HFFc6 (cell line): ENCODE data around the gene ANGPTL7. TPM values are rescaled to one million over a fixed set of nuclear protein-coding genes. Genes with fewer than 3 reads are reported as not detected.

Experiments used
- DNase-seq: peaks from one replicate; pipeline ENCODE4 v3.0.0-alpha.2; 2018
- H3K27ac Mint-ChIP-seq: 2 replicates; pipeline ENCODE4 v1.8.0; 2020; ENCODE audit warnings: mild to moderate bottlenecking, mixed read lengths
- H3K27me3 Mint-ChIP-seq: 2 replicates; pipeline ENCODE4 v1.8.0; 2021; ENCODE audit warnings: mild to moderate bottlenecking, moderate library complexity, mixed read lengths; ENCODE audit not compliant: insufficient read depth
- H3K36me3 Mint-ChIP-seq: 2 replicates; pipeline ENCODE4 v1.8.0; 2021; ENCODE audit warnings: low read depth, mixed read lengths
- H3K4me1 Mint-ChIP-seq: 2 replicates; pipeline ENCODE4 v1.8.0; 2020; ENCODE audit warnings: low read depth, mixed read lengths
- H3K4me3 Mint-ChIP-seq: 2 replicates; pipeline ENCODE4 v1.8.0; 2020; ENCODE audit warnings: mild to moderate bottlenecking, moderate library complexity, mixed read lengths
- H3K9me3 Mint-ChIP-seq: 2 replicates; pipeline ENCODE4 v1.8.0; 2020; ENCODE audit warnings: mild to moderate bottlenecking, mixed read lengths
- long read RNA-seq: library from polyadenylated mRNA; unstranded; transcript quantifications from one replicate; pipeline ENCODE4 v2.0.0, GENCODE V29; 2019
- total RNA-seq, 6 experiments: library from RNA; stranded (reverse); fragmentation: NEBNext Ultra II Directional; extraction: Animal tissue kit (Norgen Biotek cat#: 25700); gene quantifications; 2 replicates in 1 of 6; 3 replicates in 5 of 6; pipeline ENCODE4 v1.2.3, GENCODE V29; 2021
- TF ChIP-seq, protein P1 (sequence below): fragments of 200-600 bp; sonication (generic); IDR thresholded peaks from 2 replicates; pipeline ENCODE4 v1.5.0; 2021; ENCODE audit warnings: antibody characterized with exemption, mild to moderate bottlenecking

The ANGPTL7 gene, protein sequence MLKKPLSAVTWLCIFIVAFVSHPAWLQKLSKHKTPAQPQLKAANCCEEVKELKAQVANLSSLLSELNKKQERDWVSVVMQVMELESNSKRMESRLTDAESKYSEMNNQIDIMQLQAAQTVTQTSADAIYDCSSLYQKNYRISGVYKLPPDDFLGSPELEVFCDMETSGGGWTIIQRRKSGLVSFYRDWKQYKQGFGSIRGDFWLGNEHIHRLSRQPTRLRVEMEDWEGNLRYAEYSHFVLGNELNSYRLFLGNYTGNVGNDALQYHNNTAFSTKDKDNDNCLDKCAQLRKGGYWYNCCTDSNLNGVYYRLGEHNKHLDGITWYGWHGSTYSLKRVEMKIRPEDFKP
- not detected for total RNA-seq
- long read RNA-seq = 0 reads

DNA sequence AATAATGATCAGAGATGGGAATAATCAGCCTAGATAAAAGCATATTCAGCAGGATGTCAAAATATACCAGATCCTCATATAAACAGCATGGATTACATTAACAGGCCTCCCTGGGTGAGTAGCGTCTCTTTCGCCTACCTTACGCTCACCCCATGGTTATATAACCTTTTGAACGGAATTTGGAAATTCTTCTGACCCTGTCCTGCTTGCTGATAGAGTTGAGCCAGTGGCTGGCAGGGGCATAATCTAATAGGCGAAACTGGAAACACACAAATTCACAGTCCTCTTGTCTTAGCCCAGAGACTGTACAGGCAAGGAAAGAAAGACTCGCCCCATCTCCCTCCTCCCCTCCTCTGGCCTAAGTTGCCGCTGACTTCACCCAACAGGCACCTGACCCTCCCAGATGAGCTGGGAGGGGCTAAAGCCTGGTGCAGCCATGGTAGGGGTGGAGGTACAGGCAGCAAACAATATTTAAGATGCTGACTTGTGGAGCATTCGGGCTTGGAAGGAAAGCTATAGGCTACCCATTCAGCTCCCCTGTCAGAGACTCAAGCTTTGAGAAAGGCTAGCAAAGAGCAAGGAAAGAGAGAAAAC lies at the start of gene ANGPTL7:
Gene ANGPTL7 (plus strand): TSS at position 498 of the 594 bp plus-strand sequence. CDS start 225 bp downstream, outside the sequence.
- Mint-ChIP-seq H3K9me3 (no peaks in the 10 kb centered on the region), H3K27me3 (peaks cover 2% of the 10 kb centered on the region; the same call in 1 of the 2 replicates), H3K27ac (no peak within 1 kb of the TSS), H3K36me3 (peaks cover 8% of the 10 kb centered on the region; the same call in 1 of the 2 replicates), H3K4me1 (no peaks in the 10 kb centered on the region), H3K4me3 (no peak within 1 kb of the TSS)
- TF ChIP-seq, protein P1, sequence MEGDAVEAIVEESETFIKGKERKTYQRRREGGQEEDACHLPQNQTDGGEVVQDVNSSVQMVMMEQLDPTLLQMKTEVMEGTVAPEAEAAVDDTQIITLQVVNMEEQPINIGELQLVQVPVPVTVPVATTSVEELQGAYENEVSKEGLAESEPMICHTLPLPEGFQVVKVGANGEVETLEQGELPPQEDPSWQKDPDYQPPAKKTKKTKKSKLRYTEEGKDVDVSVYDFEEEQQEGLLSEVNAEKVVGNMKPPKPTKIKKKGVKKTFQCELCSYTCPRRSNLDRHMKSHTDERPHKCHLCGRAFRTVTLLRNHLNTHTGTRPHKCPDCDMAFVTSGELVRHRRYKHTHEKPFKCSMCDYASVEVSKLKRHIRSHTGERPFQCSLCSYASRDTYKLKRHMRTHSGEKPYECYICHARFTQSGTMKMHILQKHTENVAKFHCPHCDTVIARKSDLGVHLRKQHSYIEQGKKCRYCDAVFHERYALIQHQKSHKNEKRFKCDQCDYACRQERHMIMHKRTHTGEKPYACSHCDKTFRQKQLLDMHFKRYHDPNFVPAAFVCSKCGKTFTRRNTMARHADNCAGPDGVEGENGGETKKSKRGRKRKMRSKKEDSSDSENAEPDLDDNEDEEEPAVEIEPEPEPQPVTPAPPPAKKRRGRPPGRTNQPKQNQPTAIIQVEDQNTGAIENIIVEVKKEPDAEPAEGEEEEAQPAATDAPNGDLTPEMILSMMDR = no peak
- DNase-seq = no peak

DNA sequence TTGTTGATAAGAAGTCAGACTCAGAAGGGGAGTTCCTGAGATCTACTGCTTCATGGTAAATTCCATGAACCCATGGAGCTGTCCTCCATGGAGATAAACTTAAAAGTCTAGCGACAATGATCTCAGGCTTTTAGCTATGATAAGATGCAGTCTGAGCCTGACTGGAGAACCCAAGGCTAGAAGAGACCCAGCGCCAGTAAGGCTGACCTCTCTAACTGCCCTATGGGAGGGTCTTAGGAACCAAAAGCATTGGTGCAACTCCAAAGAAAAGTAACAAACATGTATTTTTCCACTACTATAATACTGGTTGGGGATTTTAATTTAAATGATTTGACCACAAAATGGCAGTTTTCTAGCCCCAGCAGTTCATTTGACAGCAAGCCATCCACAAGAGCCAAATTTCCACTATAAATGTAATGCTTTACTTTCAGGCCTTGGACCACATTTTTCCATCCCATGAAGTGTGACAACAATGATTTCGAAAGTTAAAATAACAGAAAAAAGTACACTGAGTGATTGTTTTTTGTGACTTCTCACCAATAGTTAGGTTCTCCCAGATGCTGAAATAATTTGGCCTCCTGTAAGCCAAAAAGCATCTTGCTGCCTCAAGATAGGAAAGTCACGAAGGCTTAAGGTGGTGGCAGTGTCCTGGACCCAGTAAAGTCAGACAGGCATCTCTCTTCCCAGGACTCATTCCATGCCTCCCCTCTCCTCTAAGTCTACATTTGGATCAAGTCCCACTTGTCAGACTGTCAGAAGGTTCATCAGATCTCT lies 46.4 kb upstream of the ANGPTL7 start:
- peaks cover 18% of the 10 kb centered on the region for H3K36me3 Mint-ChIP-seq
- no peak for DNase-seq
- peaks cover 29% of the 10 kb centered on the region for H3K4me1 Mint-ChIP-seq
- H3K27ac Mint-ChIP-seq = no peak overlapping the region
- TF ChIP-seq, protein P1 = no peak
- no peak overlapping the region for H3K4me3 Mint-ChIP-seq
- H3K27me3 Mint-ChIP-seq = no peaks in the 10 kb centered on the region; the same call in 1 of the 2 replicates
- H3K9me3 Mint-ChIP-seq = no peaks in the 10 kb centered on the region

DNA sequence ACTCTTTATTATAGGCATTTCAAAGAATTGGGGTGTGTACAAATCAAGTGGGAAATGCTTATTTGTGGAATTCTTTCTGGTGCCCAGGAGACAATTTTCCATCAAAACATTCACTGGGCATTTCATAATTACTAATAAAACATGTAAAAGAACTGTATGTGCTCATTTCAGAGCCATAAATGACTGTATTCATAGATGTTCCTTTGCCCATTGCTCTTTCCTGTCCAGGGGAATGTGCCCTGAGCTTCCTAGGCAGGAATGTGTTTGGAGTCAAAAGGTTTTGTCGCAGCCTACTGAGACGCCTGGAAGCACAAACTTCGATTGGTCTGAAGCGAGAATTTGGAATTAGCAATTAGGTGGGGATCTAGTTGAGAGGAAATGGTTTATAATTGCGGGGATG lies 45.8 kb upstream of the ANGPTL7 start:
- TF ChIP-seq, protein P1 = no peak
- Mint-ChIP-seq H3K36me3 (peaks cover 17% of the 10 kb centered on the region), H3K9me3 (no peaks in the 10 kb centered on the region), H3K4me3 (no peak overlapping the region), H3K4me1 (peaks cover 31% of the 10 kb centered on the region), H3K27me3 (no peaks in the 10 kb centered on the region; the same call in 1 of the 2 replicates), H3K27ac (no peak overlapping the region)
- no peak for DNase-seq

DNA sequence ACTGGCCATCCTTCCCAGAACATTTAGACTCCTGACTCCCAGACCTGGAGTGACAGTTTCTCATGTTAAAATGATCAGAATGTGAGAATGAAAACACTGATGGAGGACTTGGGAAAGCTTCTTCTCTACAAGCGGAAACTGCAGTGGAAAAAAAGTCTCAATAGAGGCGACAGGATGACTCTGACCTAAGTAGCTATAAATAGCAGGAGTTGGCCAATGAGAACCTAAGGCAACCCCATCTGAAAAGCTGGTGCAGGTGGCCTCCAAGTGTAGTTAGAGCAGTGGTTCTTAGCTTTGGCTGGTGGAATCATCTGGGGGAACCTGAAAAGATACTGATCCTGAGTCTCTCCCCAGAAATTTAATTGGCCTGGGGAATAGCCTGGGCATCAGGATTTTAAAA lies 45.2 kb upstream of the ANGPTL7 start:
- peaks cover 12% of the 10 kb centered on the region for H3K36me3 Mint-ChIP-seq

More for the DNA sequence above, 45.2 kb upstream of the ANGPTL7 start:
- Mint-ChIP-seq H3K27me3 (no peaks in the 10 kb centered on the region; the same call in 1 of the 2 replicates), H3K27ac (no peak overlapping the region), H3K9me3 (no peaks in the 10 kb centered on the region), H3K4me1 (peaks cover 26% of the 10 kb centered on the region), H3K4me3 (no peak overlapping the region)
- TF ChIP-seq, protein P1 = no peak
- DNase-seq = no peak
